Measurements from ENCODE around the gene RAD23A. TPM values are rescaled to one million over a fixed set of nuclear protein-coding genes. Genes with fewer than 3 reads are reported as not detected.

Gene RAD23A
- total and polyA plus RNA-seq, 9 donors: 61.2 to 94.0 (median 86.7) TPM

- WGBS, 3 donors: 9 to 11% (median 10%) methylated on average over 66 to 81 of the region's 84 CpGs
- no peaks in the 10 kb centered on the region for H3K36me3 ChIP-seq
- H3K4me1 ChIP-seq (ENCODE audit: insufficient read depth): peaks cover 9% of the 10 kb centered on the region
- H3K9me3 ChIP-seq: no peaks in the 10 kb centered on the region
- H3K4me3 ChIP-seq: peak within 1 kb of the TSS; percentile 74
- H3K27me3 ChIP-seq: no peaks in the 10 kb centered on the region
- DNase-seq: peak; percentile 76 to 85 (median 82)
- intact Hi-C loops (cut with DNase I): loop anchor here in 1 of 4 donors (5.0 kb wide), 1 partner anchor 957 kb away; the partner anchor contains the start of gene DCAF15
- H3K27ac ChIP-seq: peak within 1 kb of the TSS; percentile 78 to 92
- no peak for TF ChIP-seq EP300 (IDR thresholded peaks at IDR 0.05)
- no peak for TF ChIP-seq POLR2A (IDR thresholded peaks at IDR 0.05)
- TF ChIP-seq CTCF (IDR thresholded peaks at IDR 0.05): no peak
Observed at GRCh38 chr19:12994701-12995595, 49.3 kb downstream of the RAD23A start, which contains the start of gene NFIX. TSS of gene NFIX (plus strand) at chr19:12995475. CDS start at chr19:12995838, 363 bp downstream.

GRCh38 chr19:12995596-12996405, 50.1 kb downstream of the RAD23A start:
- Histone ChIP-seq H3K4me1 (ENCODE audit: insufficient read depth) (peaks cover 11% of the 10 kb centered on the region), H3K27ac (peak overlapping the region; percentile 78 to 92), H3K9me3 (no peaks in the 10 kb centered on the region), H3K36me3 (no peaks in the 10 kb centered on the region), H3K4me3 (peak overlapping the region; percentile 74), H3K27me3 (no peaks in the 10 kb centered on the region)
- 0 to 1% (median 0%) methylated on average over 10 to 123 of the region's 129 CpGs for WGBS, 3 donors
- TF ChIP-seq POLR2A (IDR thresholded peaks at IDR 0.05) (no peak), CTCF (IDR thresholded peaks at IDR 0.05) (no peak), EP300 (IDR thresholded peaks at IDR 0.05) (no peak)
- peak in 4 of 5 donors; percentile 56 to 75 (median 65) for DNase-seq
- intact Hi-C loops (cut with DNase I): loop anchor here in 1 of 4 donors (5.0 kb wide), 1 partner anchor 956 kb away; the partner anchor contains the start of gene DCAF15

- Histone ChIP-seq H3K27ac (peak overlapping the region; percentile 78 to 92), H3K27me3 (no peaks in the 10 kb centered on the region), H3K4me3 (peak overlapping the region; percentile 74), H3K9me3 (no peaks in the 10 kb centered on the region), H3K36me3 (no peaks in the 10 kb centered on the region), H3K4me1 (ENCODE audit: insufficient read depth) (peaks cover 18% of the 10 kb centered on the region)
- intact Hi-C loops (cut with DNase I): loop anchor here in 1 of 4 donors (5.0 kb wide), 1 partner anchor 956 kb away; the partner anchor contains the start of gene DCAF15
- whole genome bisulfite sequencing, 3 donors: 1 to 16% (median 3%) methylated on average over 29 to 52 of the region's 52 CpGs
- DNase-seq: peak; percentile 51 to 77 (median 65)
- TF ChIP-seq EP300 (IDR thresholded peaks at IDR 0.05) (no peak), CTCF (IDR thresholded peaks at IDR 0.05) (no peak), POLR2A (IDR thresholded peaks at IDR 0.05) (no peak)
Observed at GRCh38 chr19:12996406-12997094, 50.9 kb downstream of the RAD23A start.
